HG02981 (cell line): ENCODE results near the gene HYPK.

Experiments
- ATAC-seq: cut with Tn5 transposase; IDR thresholded peaks from one replicate; pipeline ENCODE4 v1.9.1; 2021; ENCODE audit warnings: mild to moderate bottlenecking, moderate library complexity; ENCODE audit not compliant: unreplicated experiment

The HYPK gene

GRCh38 chr15:43800286-43801141 lies at the start of gene HYPK:
Gene HYPK, plus strand, starts transcription at chr15:43800599. Its CDS starts 24 bp downstream, at chr15:43800623.
- peak; percentile 93 for ATAC-seq

- ATAC-seq = no peak
Observed at GRCh38 chr15:43751885-43752284, 48.5 kb upstream of the HYPK start.

GRCh38 chr15:43762824-43763223 lies 37.6 kb upstream of the HYPK start:
- ATAC-seq = no peak

- no peak for ATAC-seq
Observed at GRCh38 chr15:43763819-43764446, 36.5 kb upstream of the HYPK start.

- ATAC-seq = no peak
Observed at GRCh38 chr15:43769584-43770228, 30.7 kb upstream of the HYPK start.

- no peak for ATAC-seq
Observed at GRCh38 chr15:43771816-43772215, 28.6 kb upstream of the HYPK start.

- ATAC-seq = no peak
Observed at GRCh38 chr15:43772624-43773023, 27.8 kb upstream of the HYPK start.

GRCh38 chr15:43774062-43774461 lies 26.3 kb upstream of the HYPK start:
- ATAC-seq = no peak

- ATAC-seq = no peak
Observed at GRCh38 chr15:43775411-43775965, 24.9 kb upstream of the HYPK start.

GRCh38 chr15:43776101-43776717 lies 24.2 kb upstream of the HYPK start:
- peak; percentile 64 for ATAC-seq

GRCh38 chr15:43776718-43777266 lies 23.6 kb upstream of the HYPK start, which contains the start of gene ELL3:
Gene ELL3, minus strand, starts transcription at chr15:43776966. Its CDS starts 65 bp downstream, at chr15:43776901.
- ATAC-seq = peak; percentile 33

GRCh38 chr15:43777267-43777914 lies 23.0 kb upstream of the HYPK start:
- peak; percentile 58 for ATAC-seq

- ATAC-seq = no peak
Observed at GRCh38 chr15:43779016-43779415, 21.4 kb upstream of the HYPK start.

- no peak for ATAC-seq
Observed at GRCh38 chr15:43789409-43789808, 11.0 kb upstream of the HYPK start.

GRCh38 chr15:43791993-43792760 lies 8.2 kb upstream of the HYPK start, which contains the start of gene SERF2:
Gene SERF2, plus strand, starts transcription at chr15:43792320. Its CDS starts 57 bp downstream, at chr15:43792377.
- peak; percentile 85 for ATAC-seq

GRCh38 chr15:43792761-43793476 lies 7.5 kb upstream of the HYPK start:
- no peak for ATAC-seq

GRCh38 chr15:43793647-43794046 lies 6.8 kb upstream of the HYPK start:
- no peak for ATAC-seq

- ATAC-seq = no peak
Observed at GRCh38 chr15:43794269-43795037, 5.9 kb upstream of the HYPK start.
